Measurements from ENCODE around the gene RHOD. TPM values are rescaled to one million over a fixed set of nuclear protein-coding genes. Genes with fewer than 3 reads are reported as not detected.

Gene RHOD
- total RNA-seq, 3 donors from 2014 or later = 3.3 to 7.2 (median 3.9) TPM

DNA sequence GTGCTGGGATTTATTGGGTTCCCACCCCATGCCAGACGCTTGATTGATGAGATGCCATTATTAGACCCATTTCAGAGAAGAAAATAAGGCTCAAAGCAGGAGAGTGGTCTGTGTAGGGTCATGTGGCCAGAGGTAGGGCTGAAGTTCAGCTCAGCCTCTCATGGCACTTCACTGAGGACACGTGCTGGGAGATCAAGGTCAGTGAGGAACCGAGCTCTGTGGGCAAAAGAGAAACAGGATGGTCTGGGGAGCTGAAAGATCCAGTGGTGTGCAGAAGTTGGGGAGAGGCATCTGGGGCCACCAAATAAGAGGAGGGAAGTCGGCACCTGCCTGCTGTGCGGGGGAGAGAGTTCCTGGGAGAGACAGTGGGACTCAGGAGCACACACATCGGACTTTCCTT is 19.6 kb downstream of the RHOD start:
- H3K36me3 ChIP-seq (ENCODE audit: low read depth) = no peaks in the 10 kb centered on the region
- ATAC-seq (no peak), DNase-seq (no peak)
- peaks cover 7% of the 10 kb centered on the region for H3K4me1 ChIP-seq (ENCODE audit: low read depth)
- TF ChIP-seq, protein P1, sequence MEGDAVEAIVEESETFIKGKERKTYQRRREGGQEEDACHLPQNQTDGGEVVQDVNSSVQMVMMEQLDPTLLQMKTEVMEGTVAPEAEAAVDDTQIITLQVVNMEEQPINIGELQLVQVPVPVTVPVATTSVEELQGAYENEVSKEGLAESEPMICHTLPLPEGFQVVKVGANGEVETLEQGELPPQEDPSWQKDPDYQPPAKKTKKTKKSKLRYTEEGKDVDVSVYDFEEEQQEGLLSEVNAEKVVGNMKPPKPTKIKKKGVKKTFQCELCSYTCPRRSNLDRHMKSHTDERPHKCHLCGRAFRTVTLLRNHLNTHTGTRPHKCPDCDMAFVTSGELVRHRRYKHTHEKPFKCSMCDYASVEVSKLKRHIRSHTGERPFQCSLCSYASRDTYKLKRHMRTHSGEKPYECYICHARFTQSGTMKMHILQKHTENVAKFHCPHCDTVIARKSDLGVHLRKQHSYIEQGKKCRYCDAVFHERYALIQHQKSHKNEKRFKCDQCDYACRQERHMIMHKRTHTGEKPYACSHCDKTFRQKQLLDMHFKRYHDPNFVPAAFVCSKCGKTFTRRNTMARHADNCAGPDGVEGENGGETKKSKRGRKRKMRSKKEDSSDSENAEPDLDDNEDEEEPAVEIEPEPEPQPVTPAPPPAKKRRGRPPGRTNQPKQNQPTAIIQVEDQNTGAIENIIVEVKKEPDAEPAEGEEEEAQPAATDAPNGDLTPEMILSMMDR (IDR thresholded peaks at IDR 0.05) = no peak
- H3K9me3 ChIP-seq = no peaks in the 10 kb centered on the region
- intact Hi-C loops (cut with DNase I, micrococcal nuclease) = no loop called here
- H3K4me3 ChIP-seq = no peak overlapping the region

DNA sequence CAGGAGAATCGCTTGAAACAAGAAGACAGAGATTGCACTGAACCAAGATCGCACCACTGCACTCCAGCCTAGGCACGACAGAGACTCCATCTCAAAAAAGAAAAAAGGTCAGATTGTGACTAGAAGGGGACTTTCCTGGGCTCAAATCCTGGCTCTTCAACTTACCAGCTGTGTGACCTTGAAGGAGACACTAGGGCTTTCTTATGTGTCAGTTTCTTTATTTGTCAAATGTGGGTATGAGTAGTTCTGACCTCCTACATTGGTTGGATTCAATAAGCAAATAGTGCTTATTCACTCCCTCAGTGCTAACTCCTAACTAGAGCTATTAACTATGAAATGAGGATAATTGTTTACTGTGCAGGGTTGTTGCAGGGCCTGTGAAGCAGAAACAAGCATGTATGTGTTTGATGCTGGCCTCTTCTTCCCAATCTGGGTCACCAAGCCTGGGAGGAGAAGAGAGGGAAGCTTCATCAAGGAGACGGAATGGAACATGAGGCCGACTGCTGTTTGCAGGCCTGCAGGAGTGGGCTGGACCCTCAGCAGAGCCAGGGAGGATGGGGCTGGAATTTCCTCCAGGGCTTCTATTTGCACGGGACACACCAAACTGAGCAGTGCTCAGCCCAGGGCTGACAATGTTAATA is 22.5 kb downstream of the RHOD start:
- Histone ChIP-seq H3K4me3 (no peak overlapping the region), H3K36me3 (ENCODE audit: low read depth) (no peaks in the 10 kb centered on the region), H3K4me1 (ENCODE audit: low read depth) (peaks cover 16% of the 10 kb centered on the region), H3K9me3 (no peaks in the 10 kb centered on the region)
- DNase-seq (no peak), ATAC-seq (no peak)
- TF ChIP-seq, protein P1 (IDR thresholded peaks at IDR 0.05) = no peak
- intact Hi-C loops (cut with DNase I, micrococcal nuclease) = no loop called here

GRCh38 chr11:67082071-67082791 is 25.6 kb downstream of the RHOD start:
- TF ChIP-seq, protein P1 (IDR thresholded peaks at IDR 0.05) = no peak
- intact Hi-C loops (cut with DNase I, micrococcal nuclease) = loop anchor here in 1 of 2 donors (10.0 kb wide), 1 partner anchor 83 kb away; no protein-coding TSS in a partner anchor
- Histone ChIP-seq H3K4me1 (ENCODE audit: low read depth) (peaks cover 14% of the 10 kb centered on the region), H3K36me3 (ENCODE audit: low read depth) (no peaks in the 10 kb centered on the region), H3K4me3 (no peak overlapping the region), H3K9me3 (no peaks in the 10 kb centered on the region)
- DNase-seq (peak in 2 of 3 donors; percentile 14 to 34), ATAC-seq (no peak)

DNA sequence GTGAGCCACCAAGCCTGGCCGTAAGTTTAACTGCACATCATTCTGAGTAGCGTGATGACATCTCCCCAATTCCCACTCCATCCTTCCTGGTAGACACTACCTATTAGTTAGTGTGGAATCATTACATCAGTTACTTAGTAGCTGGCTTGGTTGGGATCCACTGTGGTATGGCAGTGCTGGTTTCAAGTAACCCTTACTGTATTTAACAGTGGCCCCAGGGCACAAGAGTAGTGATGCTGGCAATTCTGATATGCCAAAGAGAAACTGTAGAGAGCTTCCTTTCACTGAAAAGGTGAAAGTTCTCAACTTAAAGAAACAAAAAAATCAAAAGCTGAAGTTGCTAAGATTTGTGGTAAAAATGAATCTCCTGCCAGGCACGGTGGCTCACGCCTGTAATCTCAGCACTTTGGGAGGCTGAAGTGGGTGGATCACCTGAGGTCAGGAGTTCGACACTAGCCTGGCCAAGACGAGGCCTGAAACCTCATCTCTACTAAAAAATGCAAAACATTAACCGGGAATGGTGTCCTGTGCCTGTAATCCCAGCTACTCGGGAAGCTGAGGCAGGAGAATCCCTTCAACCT is 27.2 kb downstream of the RHOD start:
- ATAC-seq (no peak), DNase-seq (no peak)
- intact Hi-C loops (cut with DNase I, micrococcal nuclease) = loop anchor here in 1 of 2 donors (10.0 kb wide), 1 partner anchor 81 kb away; no protein-coding TSS in a partner anchor
- H3K36me3 ChIP-seq (ENCODE audit: low read depth) = no peaks in the 10 kb centered on the region
- H3K9me3 ChIP-seq = no peaks in the 10 kb centered on the region
- no peak overlapping the region for H3K4me3 ChIP-seq
- H3K4me1 ChIP-seq (ENCODE audit: low read depth) = peaks cover 9% of the 10 kb centered on the region
- TF ChIP-seq, protein P1 (IDR thresholded peaks at IDR 0.05) = no peak

DNA sequence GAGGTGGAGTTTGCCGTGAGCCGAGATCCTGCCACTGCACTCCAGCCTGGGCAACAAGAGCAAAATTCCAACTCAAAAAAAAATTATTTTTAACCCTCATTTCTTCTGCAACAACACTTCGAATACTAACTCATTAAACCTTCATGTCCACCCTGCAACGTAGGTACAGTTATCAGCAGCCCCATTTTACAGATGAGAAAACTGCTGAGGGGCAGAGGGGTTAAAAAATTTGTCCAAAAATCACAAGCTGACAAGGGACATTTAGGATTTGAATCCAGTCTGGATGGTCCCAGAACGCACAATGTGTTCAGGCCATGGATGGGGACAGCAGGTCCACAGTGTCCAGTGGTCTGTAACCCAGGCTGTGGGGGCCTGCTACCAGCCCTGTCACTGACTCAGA is 29.0 kb downstream of the RHOD start:
- peaks cover 9% of the 10 kb centered on the region for H3K4me1 ChIP-seq (ENCODE audit: low read depth)
- TF ChIP-seq, protein P1 (IDR thresholded peaks at IDR 0.05) = no peak
- H3K4me3 ChIP-seq = no peak overlapping the region
- intact Hi-C loops (cut with DNase I, micrococcal nuclease) = loop anchor here in 1 of 2 donors (10.0 kb wide), 1 partner anchor 79 kb away; no protein-coding TSS in a partner anchor
- DNase-seq (no peak), ATAC-seq (no peak)
- no peaks in the 10 kb centered on the region for H3K9me3 ChIP-seq
- H3K36me3 ChIP-seq (ENCODE audit: low read depth) = no peaks in the 10 kb centered on the region
